HG03439 (cell line): ENCODE measurements around the gene OLFML2B.

Experiments
- ATAC-seq: cut with Tn5 transposase; IDR thresholded peaks from one replicate; pipeline ENCODE4 v1.9.1; 2021; ENCODE audit warnings: mild to moderate bottlenecking, moderate library complexity; ENCODE audit not compliant: unreplicated experiment

OLFML2B gene

DNA sequence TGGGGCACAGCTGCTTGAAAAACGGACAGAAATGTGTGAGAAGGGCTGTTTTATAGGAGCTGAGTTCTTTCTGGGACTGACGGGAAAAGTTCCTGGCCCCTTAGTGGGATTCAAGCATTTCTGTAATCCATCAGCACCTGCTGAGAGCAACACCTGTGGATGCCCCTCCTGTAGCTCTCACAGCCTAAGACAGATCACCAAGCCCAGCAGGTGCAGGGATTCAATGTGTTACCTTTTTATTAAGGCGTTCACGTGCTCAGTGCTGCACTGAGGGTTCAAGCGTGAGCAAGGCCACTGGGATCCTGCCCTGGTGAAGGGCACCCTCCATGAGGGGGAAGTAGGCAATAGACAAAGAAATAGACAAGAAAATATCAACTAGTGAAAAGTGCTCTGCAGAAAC is 14.9 kb downstream of the OLFML2B start:
- no peak for ATAC-seq

DNA sequence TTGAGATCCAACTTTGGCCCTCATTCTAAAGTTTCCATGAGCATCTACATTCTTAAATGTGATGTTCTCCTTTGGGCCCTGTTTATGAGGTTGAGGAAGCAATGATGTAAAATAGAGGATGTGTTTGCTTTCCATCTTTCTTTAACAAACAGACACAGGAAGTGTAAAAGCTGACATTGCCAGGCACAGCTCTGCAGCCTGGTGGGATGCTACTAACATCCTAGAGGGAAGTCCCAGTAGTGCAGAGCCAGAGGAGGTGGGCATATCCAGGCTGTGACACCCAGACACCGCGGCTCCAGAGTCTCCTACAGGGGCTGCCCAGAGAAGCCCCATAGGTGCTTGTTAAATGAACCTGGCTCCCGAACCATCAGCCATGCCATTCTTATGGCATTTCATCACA is 16.2 kb downstream of the OLFML2B start:
- ATAC-seq, result no peak

DNA sequence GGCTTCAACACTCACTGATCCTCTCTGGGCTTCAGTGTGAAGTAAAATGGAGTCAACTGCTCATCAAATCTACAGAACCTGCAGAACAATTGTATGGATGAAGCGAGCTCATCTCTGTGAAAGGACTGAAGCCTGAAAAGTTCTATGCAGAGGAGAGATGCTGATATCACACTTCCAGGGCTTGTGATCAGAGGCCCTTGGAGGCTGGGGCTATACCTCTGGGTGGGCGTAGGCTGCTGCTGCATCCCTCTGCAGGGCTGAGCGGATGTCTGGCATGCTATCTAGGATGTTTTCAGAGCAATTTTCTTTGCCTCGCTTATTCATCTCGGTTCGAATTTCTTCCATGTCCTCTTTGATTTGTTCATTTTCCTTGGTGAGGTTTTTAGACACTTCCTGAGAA is 17.6 kb downstream of the OLFML2B start:
- no peak for ATAC-seq

DNA sequence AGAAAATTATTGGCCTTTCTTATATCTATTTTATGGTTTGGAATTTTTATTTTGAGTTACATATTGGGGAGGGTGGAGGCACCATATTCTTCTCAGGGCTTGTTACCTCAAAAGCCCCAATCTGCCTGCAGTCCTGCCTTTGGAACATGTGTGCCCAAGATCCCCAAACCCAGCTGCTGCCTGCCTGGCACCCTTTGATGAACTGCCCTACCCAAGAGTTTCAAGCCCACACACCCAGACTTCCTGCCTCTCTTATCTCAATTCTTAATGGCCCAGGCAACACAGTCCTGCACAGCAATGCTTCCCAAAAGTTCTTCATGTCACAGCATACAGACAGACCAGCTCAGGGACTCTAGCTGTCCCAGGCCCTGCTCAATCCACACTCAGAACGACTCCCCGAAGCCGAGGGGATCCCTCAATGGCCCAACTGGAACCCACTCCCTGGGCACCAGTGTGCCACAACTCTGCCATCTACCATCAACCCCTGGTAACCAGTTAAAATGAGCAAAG is 19.2 kb downstream of the OLFML2B start:
- ATAC-seq, result no peak

DNA sequence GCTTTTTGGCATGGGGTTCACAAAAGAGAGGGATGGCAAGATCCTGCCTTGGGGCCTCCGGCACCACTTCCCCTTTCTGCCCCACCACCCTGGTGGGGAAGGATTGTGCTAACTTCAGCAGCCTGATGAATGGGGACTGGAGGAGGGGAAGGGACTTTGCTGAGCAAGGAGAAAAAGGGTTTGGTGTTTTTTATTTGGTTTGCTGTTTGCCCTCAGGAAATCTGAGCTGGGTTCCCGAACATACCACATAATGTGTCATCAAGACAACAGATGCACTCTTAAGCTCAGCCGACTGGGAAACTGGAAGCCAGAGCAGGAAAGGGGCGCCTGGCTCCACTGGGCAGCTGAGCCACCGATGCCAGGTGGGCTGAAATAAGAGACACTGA is 19.8 kb downstream of the OLFML2B start:
- no peak for ATAC-seq

DNA sequence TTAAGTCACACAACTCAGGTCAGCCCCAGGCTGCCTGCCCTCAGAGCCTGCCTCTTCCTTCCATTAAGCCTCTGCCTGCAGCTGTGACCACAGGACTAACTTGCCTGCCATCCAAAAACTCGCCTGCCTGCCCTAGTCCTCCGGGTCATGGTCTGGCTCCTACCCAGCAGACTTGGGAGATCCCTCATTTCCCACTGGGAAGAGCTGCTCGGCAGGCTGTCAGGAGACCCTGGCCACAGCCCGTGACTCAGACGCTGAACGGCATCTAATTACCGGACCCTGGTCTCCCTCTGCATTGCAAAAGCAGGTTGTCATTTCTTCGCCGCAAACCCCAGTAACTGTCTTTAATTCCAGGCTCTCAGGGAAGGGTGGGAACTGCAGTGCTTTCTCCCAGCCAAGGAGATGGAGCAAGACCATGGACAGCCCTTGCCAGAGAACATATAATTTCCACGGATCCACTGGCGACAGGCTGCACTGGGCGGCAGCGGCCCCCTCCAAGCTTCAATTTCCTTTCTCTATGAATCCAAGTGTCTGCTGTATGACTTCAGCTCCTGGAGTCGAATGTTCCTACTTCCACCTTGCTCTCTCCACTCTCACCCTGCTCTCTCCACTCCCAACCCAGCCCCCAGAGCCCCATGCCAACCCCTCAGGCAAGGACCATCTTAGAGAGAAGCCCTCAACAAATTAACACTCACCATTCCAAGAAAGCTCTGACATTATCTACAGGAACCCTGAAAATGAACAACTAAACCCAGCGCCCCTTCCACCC is 20.4 kb downstream of the OLFML2B start:
- ATAC-seq, result no peak

DNA sequence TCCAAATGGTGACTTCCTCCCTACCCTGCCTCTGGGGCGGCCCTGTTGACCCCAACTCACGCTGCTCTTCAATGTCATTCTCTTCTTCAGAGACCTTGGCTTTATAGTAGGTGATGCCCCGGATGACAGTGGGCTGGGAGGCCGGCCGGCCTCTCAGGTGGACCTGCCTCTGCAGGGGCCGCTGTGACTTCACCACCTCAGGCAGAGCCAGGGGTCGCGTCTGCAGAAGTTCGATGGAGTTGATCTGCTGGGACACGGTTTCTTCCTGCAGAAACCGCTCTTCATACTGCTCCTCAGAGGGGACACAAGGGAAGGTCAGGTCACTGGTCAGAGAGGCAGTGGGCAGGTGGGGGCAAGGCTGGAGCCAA is 23.6 kb downstream of the OLFML2B start:
- ATAC-seq, result no peak

DNA sequence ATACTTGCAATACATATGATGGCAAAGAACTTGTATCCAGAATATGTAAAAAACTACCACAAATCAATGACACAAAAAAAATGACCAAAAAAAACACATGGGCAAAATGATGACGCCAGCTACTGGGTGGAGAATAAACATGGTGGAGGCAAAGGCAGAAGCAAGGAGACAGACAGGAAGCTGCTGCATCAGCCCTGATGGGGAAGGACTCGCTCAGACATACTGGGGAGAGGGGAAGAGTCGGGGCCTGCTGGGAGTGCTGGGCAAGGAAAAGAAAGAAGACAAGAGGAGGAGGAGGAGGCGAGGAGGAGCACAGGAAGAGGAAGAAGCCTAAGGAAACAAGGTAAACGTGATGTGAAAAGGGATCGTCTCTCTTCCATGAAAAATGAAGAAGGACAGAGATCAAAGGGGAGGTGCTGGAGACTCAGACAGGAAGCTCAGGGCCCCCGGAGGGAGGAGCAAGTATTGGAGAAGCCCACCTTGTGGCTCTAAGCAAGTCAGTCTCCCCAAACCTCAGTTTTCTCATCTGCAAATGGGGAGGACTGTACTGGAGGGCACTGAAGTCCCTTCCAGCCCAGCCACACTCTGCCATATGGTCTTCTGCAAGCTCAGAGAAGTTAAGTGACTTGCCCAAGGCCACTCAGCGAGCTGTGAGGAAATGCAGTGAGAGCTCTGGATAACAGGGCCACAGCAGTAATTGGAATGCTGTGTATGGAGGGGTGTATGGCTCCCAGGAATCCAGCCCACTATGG is 24.2 kb downstream of the OLFML2B start:
- ATAC-seq, result no peak

DNA sequence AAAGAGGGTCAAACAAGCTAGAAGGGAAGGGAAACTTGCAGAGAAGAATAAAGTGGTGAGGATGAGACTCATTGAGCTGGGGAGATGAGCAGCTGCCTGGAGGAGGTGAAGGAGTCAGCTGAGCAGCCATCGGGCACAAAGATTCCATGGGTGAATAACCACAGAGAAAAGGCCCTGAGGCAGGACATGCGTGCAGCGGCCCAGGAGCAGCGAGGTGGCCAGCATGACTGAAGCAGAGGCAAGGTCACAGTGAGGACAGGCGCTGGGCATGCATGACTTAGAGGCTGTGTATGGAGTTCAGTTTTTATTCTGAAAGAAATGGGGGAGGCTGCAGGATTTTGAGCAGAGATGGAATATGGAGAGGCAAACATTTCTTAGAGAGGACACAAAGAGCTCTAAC is 24.9 kb downstream of the OLFML2B start:
- no peak for ATAC-seq

DNA sequence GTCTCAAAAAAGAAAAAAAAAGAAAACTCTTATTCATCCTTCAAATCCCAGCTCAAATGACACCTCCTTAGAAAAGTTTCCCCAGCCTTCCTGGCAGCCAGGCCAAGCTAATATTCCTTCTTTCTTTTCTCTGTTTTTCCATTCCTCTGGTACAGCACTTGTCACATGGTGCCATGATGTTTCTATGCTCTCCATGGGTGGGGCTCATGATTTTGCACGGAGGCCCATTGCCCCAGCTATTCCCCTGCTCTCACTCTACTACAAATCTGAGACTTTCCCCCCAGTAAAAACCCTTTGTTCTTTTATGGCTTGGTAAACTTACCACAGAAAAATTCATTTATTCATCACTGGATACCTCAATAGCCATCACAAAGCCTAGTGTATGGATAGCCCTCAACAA is 26.5 kb downstream of the OLFML2B start:
- ATAC-seq, result no peak

DNA sequence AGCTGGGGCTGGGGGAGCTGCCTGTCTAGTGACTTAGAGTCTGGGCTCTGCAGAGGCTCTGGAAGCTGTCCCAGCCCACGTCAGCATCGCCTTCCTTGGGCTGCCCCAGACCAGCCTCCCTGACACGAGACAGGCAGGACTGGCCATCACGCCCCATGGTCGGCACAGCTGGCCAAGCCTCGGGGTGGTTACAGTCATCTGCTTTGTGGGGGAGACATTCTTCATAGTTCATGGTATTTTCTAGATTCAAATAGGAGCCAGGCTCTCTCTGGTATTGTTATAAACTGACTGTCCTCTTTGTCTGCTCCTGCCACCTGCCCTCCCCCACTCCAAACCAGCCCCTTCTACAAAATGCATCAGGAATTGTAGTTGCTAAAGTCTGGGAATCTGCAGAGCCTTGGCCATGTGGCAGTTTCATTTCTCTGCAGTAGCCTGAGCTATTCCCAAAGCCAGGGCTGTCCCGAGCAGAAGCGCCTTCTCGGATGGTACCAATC is 29.4 kb downstream of the OLFML2B start:
- ATAC-seq, result no peak

DNA sequence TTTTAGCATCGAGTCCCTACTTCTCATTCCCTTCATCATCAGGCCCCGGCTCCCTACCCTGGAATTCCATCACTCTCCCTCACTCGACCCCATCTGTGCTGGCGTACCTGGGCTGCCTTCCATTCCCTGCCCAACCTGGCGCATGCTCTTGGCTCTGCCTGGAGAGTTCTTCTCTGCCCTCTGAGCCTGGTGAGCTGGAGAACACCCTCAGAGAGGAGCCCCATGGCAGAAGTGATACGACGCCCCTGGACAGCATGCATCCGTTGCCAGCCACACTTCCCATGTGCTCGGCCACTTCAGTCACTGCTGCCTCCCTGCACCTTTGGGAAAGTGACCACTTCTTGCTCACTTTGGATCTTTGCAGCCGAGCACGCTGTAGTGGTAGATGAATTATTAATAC is 30.1 kb downstream of the OLFML2B start:
- ATAC-seq, result no peak

DNA sequence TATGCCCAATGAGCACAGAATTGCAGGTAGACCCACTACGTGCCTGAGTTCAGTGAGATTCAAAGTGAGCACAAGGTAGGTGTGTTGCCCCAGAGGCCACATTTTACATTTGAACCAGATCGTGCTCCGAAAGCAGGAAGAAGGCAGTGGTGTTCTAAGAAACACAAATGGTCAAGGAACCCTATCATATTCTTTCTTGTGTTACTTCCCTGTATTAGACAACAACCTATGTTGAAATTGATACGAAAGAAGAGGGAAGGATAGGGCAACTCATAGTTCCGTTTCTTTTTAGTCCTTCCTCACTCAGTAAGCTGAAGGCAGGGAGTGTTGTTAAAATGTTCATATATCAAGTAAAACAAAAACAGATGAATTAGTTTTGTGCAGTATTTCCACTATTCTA is 33.9 kb downstream of the OLFML2B start:
- no peak for ATAC-seq

DNA sequence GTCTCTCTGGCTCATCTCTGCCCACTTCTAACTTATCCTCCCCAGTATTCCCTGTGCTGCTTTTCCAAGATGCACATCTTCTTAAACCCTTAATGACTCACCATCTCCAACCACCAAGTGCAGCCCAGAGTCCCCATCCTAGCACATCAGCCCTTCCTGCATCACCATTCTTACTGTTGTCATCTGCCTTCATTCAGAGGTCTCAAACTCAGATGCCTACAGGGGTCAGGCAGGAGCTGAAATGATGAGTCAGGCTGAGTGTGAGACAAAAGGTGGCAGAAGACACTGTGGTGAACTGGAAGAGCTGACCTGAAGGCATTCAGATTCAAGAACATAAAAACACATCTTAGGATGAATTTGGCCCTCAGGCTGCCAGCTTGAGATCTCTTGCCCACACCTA is 34.6 kb downstream of the OLFML2B start:
- ATAC-seq, result no peak

DNA sequence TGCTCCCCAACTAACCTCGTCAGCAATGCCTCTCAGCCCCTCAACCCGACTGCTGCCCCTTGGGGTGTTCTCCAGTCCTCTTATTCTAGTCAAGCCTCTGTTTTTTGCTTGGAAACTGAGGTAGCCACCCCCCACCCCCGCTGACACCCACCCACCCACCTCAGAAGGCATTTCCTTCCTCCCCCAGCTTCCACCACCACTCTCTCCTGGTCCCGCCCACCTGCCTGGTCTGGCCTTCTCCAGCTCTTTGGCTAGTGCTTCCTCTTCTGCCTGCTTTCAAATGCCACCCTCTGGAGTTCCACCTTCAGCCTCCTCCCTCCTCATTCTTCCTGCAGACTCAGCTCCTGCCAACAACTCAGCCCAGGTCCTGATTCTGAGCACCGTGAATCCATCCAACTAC is 35.3 kb downstream of the OLFML2B start:
- no peak for ATAC-seq

DNA sequence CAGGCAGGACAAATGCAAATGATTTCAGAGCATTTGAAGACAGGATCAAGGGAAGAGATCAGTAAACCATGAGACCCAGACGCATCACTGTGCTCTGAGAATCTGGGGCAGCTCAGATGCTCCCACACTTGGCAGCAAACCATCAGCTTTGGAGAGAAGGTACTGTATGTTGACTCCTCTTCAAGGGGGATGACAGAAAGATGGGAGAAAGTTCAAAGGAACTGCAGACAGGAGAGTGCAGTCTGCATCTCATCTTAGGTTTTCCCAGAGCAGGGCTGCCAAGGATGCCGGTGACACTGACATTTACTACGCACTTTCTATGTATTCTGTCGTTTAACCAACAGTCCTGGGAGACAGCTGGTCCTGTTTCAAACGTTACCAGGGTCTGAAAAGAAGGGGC is 35.8 kb downstream of the OLFML2B start:
- no peak for ATAC-seq

DNA sequence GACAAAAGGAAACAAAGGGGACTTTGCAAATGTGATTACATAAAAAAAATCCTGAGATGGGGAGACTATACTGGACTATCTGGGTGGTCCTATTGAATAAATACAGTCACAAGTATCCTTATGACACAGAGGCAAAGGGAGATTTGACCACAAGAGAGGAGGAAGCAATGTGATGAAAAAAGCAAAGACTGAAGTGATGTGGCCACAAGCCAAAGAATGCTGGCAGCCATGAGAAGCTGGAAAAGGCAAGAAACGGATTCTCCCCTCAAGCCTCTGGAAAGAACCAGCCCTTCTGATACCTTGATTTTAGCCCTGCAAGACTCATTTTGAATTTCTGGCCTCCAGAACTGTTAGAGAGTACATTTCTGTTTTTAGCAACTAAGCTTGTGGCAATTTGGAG is 36.4 kb downstream of the OLFML2B start:
- no peak for ATAC-seq

DNA sequence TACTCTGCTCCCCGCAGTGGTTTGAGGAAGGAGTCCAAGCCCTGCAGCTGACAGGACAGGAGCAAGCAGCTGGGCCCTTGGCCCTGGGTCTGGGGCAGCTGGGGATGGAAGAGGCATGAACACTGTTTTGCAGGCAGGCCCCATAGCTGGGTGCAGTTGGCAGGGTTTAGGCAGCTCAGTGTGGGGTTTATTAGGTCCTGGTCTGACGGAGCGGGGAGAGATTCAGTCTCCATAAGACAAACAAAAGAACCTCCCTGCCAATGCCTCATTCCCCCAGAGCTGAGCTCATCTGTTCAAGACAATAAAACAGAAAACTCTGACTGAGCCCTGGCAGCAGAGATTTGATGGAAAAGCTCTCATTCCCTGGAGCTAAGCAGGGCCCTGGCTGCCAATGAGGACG is 37.3 kb downstream of the OLFML2B start:
- ATAC-seq, result no peak

DNA sequence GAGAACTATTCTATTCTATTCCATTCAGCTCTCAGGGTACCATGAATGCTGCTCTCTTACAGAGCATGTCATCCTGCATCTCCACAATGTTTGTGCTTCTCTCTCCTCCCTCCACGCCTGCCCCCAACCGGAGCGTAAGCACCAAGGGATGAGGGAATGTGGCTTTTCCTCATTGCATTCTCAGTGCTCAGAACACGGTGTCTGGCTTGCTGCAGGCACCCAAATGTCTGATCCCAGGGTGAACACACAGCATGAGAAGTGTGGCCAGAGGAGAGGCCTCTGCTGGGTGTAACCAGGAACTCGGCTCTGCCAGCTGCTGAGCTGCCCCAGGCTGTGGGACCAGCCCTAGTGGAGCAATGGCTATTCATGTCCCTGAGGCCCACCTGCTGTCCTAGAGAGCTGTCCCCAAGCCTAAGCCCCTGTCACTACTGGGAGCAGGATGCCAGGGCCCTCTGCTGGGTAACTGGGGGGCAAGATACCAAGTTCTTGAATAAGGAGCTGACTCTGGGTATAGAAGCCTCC is 38.3 kb downstream of the OLFML2B start:
- ATAC-seq, result no peak

DNA sequence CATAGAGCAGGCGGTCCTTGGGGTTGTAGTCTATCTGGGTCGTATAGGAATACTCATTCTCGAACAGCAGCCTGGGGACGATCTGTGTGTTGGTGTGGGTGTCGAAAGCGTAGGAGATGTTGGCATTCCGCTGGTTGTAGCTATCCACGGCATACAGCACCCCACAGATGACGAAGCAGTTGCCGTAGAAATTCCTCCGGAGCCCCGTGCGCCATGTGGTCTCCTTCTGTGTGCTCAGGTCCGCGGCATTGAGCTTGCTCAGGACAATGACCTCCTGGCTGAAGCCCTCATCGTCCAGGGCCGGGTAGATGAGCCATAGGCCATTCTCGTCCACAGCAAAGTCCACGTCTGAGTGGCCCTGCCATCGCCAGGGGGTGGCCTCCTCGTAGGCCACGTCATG is 39.9 kb downstream of the OLFML2B start:
- ATAC-seq, result no peak

DNA sequence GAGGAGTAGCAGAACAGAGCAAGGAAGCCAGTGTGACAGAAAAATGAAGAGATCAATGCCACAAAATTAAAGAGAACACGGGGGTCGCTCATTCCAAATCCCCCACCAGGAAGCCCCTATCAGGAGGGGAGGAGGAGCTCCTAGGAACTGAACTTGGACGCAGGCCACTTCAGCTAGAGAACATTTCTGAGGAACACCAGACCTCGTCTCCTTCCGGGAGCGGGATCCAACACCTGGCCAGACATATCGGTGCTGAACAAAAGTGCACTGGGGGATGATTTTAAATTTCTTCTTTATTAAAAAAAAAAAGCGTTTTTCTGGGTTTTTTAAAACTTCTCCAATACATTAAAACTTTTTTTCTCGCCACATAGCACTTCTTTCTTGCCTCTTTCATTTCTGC is 40.8 kb downstream of the OLFML2B start:
- no peak for ATAC-seq

DNA sequence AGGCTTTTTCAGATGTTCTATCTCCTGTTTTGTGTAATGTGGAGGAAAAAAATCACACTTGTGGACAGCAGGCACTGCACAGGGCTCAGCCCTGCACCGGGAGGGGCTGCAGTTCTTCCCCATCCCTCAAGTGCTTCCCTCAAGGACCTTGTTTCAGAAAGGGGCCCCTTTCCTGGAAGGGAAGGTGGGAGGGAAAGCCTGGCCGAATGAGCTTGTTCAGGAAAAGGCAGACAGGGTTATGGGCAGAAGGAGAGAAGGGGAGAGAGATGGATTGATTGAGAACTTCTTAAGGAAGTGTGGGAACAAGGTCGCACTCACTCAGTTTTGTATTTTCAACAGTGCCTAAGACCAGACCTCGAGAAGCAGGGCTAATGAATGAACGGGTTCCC is 41.2 kb downstream of the OLFML2B start:
- no peak for ATAC-seq
